NCI-H1105 (cell line): Measurements from ENCODE around the gene BNIP5.
A peak's percentile ranks its signal among the peaks of the same experiment; 100 is the strongest.

Source experiments
- DNase-seq: peaks from one replicate; lab custom pipeline; 2025; lab: John Stamatoyannopoulos, UW

The BNIP5 gene

GRCh38 chr6:36336779-36337241 is at the start of gene BNIP5:
TSS of gene BNIP5 (minus strand) at chr6:36336888. CDS start at chr6:36330690, 6,198 bp downstream.
- DNase-seq, result no peak

GRCh38 chr6:36384095-36384494 is 47.4 kb upstream of the BNIP5 start:
- no peak for DNase-seq

GRCh38 chr6:36383606-36384005 is 46.9 kb upstream of the BNIP5 start:
- DNase-seq, result no peak

- no peak for DNase-seq
Observed at GRCh38 chr6:36382976-36383375, 46.3 kb upstream of the BNIP5 start.

GRCh38 chr6:36381502-36382389 is 45.1 kb upstream of the BNIP5 start:
- no peak for DNase-seq

GRCh38 chr6:36380166-36380565 is 43.5 kb upstream of the BNIP5 start:
- no peak for DNase-seq

GRCh38 chr6:36378936-36379335 is 42.2 kb upstream of the BNIP5 start:
- no peak for DNase-seq

- no peak for DNase-seq
Observed at GRCh38 chr6:36378243-36378920, 41.7 kb upstream of the BNIP5 start.

GRCh38 chr6:36377594-36377993 is 40.9 kb upstream of the BNIP5 start:
- DNase-seq, result no peak

GRCh38 chr6:36376742-36377141 is 40.1 kb upstream of the BNIP5 start:
- DNase-seq, result no peak

- DNase-seq, result no peak
Observed at GRCh38 chr6:36376183-36376582, 39.5 kb upstream of the BNIP5 start.

- no peak for DNase-seq
Observed at GRCh38 chr6:36375644-36376155, 39.0 kb upstream of the BNIP5 start.

GRCh38 chr6:36374972-36375371 is 38.3 kb upstream of the BNIP5 start:
- DNase-seq, result no peak

- no peak for DNase-seq
Observed at GRCh38 chr6:36374194-36374593, 37.5 kb upstream of the BNIP5 start.

GRCh38 chr6:36373368-36374019 is 36.8 kb upstream of the BNIP5 start:
- peak; percentile 41 for DNase-seq

GRCh38 chr6:36372088-36372487 is 35.4 kb upstream of the BNIP5 start:
- DNase-seq, result no peak

GRCh38 chr6:36371211-36371610 is 34.5 kb upstream of the BNIP5 start:
- DNase-seq, result no peak

GRCh38 chr6:36370638-36371037 is 34.0 kb upstream of the BNIP5 start:
- DNase-seq, result no peak

- DNase-seq, result no peak
Observed at GRCh38 chr6:36368921-36369865, 32.5 kb upstream of the BNIP5 start.

- no peak for DNase-seq
Observed at GRCh38 chr6:36368421-36368820, 31.7 kb upstream of the BNIP5 start.

GRCh38 chr6:36367743-36368142 is 31.1 kb upstream of the BNIP5 start:
- no peak for DNase-seq
